Measurements from ENCODE around the gene ZNF423. TPM values are rescaled to one million over a fixed set of nuclear protein-coding genes. Genes with fewer than 3 reads are reported as not detected.

Gene ZNF423
- polyA plus RNA-seq, 1 of the 3 experiments (the other 2 are of a cell fraction) = 1.2 TPM

DNA sequence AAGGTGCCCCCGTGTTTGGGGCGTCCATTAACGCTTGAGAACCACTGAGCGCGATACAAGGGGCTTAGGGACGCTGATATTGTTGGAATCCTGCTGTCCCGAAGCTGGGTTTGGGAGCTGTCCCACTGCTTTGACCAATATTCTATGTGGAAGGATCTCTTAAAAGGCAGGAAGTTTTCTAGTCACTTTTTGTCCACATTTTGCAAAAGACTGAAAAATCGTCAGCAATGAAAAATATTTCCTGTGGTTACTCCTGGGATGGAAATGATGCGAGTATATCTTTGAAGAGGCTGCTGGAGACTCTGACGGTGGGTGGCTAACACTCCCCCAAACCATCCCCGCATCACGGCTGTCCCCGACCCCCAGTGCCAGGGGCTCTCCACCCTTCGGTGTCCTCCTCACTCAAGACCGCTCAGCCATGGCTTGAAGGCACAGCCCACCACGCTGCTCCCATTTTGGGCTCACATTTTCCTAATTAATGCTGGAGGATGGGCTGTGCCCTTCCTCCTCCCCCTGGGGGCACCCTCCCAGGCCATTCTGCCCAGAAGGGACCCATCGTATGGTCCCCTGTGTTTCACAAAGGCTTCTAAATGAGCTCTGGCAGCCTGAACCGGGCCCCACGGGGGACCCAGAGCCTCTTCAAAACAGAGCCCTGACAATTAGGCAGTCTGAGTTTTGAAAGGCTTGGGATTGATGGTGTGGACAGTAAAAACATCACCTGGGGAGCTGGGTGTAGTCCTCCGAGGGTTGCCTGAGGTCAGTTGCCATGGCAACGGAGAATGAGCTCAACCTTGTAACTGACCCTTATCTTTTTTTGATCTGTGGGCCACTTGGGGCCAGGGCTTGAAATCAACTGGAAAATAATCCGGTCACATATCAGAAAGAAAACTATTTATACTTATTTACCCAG, 323.7 kb downstream of the ZNF423 start:
- H3K9me3 ChIP-seq = no peaks in the 10 kb centered on the region
- no peaks in the 10 kb centered on the region for H3F3A ChIP-seq (replicated peaks; ENCODE audit: insufficient read depth)
- H4K20me1 ChIP-seq (ENCODE audit: insufficient read depth) = no peaks in the 10 kb centered on the region
- no peak for TF ChIP-seq TEAD4 (IDR thresholded peaks at IDR 0.05; ENCODE audit: borderline replicate concordance, insufficient read depth)
- TF ChIP-seq SIN3A (IDR thresholded peaks at IDR 0.05; ENCODE audit: borderline replicate concordance, low read depth, low read length) = no peak
- no peak for TF ChIP-seq POLR2AphosphoS5 (IDR thresholded peaks at IDR 0.05; ENCODE audit: low read depth, low read length)
- no peak for TF ChIP-seq GATA2 (CRISPR knock-in tag; IDR thresholded peaks at IDR 0.05)
- TF ChIP-seq YY1 (IDR thresholded peaks at IDR 0.05; ENCODE audit: low read depth) = no peak
- TF ChIP-seq, protein P1, sequence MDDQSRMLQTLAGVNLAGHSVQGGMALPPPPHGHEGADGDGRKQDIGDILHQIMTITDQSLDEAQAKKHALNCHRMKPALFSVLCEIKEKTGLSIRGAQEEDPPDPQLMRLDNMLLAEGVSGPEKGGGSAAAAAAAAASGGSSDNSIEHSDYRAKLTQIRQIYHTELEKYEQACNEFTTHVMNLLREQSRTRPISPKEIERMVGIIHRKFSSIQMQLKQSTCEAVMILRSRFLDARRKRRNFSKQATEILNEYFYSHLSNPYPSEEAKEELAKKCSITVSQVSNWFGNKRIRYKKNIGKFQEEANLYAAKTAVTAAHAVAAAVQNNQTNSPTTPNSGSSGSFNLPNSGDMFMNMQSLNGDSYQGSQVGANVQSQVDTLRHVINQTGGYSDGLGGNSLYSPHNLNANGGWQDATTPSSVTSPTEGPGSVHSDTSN (IDR thresholded peaks at IDR 0.05) = no peak
- TF ChIP-seq, protein P2, sequence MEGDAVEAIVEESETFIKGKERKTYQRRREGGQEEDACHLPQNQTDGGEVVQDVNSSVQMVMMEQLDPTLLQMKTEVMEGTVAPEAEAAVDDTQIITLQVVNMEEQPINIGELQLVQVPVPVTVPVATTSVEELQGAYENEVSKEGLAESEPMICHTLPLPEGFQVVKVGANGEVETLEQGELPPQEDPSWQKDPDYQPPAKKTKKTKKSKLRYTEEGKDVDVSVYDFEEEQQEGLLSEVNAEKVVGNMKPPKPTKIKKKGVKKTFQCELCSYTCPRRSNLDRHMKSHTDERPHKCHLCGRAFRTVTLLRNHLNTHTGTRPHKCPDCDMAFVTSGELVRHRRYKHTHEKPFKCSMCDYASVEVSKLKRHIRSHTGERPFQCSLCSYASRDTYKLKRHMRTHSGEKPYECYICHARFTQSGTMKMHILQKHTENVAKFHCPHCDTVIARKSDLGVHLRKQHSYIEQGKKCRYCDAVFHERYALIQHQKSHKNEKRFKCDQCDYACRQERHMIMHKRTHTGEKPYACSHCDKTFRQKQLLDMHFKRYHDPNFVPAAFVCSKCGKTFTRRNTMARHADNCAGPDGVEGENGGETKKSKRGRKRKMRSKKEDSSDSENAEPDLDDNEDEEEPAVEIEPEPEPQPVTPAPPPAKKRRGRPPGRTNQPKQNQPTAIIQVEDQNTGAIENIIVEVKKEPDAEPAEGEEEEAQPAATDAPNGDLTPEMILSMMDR (IDR thresholded peaks at IDR 0.05) = no peak
- no peak for TF ChIP-seq FOXJ3 (CRISPR knock-in tag; IDR thresholded peaks at IDR 0.05)
- TF ChIP-seq, protein P3, sequence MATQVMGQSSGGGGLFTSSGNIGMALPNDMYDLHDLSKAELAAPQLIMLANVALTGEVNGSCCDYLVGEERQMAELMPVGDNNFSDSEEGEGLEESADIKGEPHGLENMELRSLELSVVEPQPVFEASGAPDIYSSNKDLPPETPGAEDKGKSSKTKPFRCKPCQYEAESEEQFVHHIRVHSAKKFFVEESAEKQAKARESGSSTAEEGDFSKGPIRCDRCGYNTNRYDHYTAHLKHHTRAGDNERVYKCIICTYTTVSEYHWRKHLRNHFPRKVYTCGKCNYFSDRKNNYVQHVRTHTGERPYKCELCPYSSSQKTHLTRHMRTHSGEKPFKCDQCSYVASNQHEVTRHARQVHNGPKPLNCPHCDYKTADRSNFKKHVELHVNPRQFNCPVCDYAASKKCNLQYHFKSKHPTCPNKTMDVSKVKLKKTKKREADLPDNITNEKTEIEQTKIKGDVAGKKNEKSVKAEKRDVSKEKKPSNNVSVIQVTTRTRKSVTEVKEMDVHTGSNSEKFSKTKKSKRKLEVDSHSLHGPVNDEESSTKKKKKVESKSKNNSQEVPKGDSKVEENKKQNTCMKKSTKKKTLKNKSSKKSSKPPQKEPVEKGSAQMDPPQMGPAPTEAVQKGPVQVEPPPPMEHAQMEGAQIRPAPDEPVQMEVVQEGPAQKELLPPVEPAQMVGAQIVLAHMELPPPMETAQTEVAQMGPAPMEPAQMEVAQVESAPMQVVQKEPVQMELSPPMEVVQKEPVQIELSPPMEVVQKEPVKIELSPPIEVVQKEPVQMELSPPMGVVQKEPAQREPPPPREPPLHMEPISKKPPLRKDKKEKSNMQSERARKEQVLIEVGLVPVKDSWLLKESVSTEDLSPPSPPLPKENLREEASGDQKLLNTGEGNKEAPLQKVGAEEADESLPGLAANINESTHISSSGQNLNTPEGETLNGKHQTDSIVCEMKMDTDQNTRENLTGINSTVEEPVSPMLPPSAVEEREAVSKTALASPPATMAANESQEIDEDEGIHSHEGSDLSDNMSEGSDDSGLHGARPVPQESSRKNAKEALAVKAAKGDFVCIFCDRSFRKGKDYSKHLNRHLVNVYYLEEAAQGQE (IDR thresholded peaks at IDR 0.05; ENCODE audit: low read depth, low read length) = no peak
- no peak overlapping the region for H3K4me3 ChIP-seq (ENCODE audit: low read depth in 2 of 2, low read length in 1 of 2)
- H3K36me3 ChIP-seq (replicated peaks in 1 of 2; ENCODE audit: control insufficient read depth in 1 of 2, insufficient read depth in 2 of 2, low read length in 1 of 2) = no peaks in the 10 kb centered on the region
- no peak for DNase-seq
- H3K4me1 ChIP-seq (ENCODE audit: control insufficient read depth in 1 of 2, insufficient read depth in 2 of 2, low read depth in 1 of 2, low read length in 1 of 2) = peaks cover 9 to 64% of the 10 kb centered on the region in 2 experiments; a peak in 3 of 4 replicates
- H3K27me3 ChIP-seq (ENCODE audit: insufficient read depth) = no peaks in the 10 kb centered on the region
- WGBS (ENCODE audit: low lambda C conversion rate) = 71% methylated on average over 19 of the region's 22 CpGs
- POLR2A ChIA-PET = interaction anchor here (1.2 kb wide), 1 partner anchor 10 kb away, joined by 4 read pairs; no protein-coding TSS in a partner anchor
- H3K4me2 ChIP-seq = no peak overlapping the region
- peak overlapping the region in 1 of 2 experiments; percentile 98; a peak in 2 of 4 replicates for H3K27ac ChIP-seq (ENCODE audit: low read depth in 2 of 2, low read length in 1 of 2)
- CTCF ChIA-PET = interaction anchor here (0.6 to 1.9 kb wide), 8 partner anchors 8 to 330 kb away, joined by 3 to 9 read pairs (median 3); no protein-coding TSS in a partner anchor
- no peak overlapping the region for H2AFZ ChIP-seq (ENCODE audit: low read depth)
- no peaks in the 10 kb centered on the region for H3K79me2 ChIP-seq (ENCODE audit: insufficient read depth)
- H3K9ac ChIP-seq = no peak overlapping the region
- H3K9me2 ChIP-seq = no peaks in the 10 kb centered on the region
